GM12875 (cell line): ENCODE measurements around the gene PARVG.
"Not testable (repeated sequence)": the region's sequence is repeated elsewhere in the genome, so short reads cannot be mapped to it uniquely, and the experiment has no call there.

ENCODE experiments used
- H3K4me3 ChIP-seq: one replicate; pipeline ENCODE4 v1.5.1; 2011; ENCODE audit warnings: low read depth, low read length, control low read depth
- TF ChIP-seq, protein P1 (sequence below): IDR thresholded peaks from 2 replicates; pipeline ENCODE4 v1.5.1; 2011; ENCODE audit warnings: low read depth, mild to moderate bottlenecking, control low read depth, inconsistent platforms, low read length, moderate library complexity, borderline replicate concordance; ENCODE audit not compliant: insufficient read depth

Gene PARVG

GRCh38 chr22:44229331-44229730 lies 48.6 kb downstream of the PARVG start:
- no peak overlapping the region for H3K4me3 ChIP-seq
- TF ChIP-seq, protein P1, sequence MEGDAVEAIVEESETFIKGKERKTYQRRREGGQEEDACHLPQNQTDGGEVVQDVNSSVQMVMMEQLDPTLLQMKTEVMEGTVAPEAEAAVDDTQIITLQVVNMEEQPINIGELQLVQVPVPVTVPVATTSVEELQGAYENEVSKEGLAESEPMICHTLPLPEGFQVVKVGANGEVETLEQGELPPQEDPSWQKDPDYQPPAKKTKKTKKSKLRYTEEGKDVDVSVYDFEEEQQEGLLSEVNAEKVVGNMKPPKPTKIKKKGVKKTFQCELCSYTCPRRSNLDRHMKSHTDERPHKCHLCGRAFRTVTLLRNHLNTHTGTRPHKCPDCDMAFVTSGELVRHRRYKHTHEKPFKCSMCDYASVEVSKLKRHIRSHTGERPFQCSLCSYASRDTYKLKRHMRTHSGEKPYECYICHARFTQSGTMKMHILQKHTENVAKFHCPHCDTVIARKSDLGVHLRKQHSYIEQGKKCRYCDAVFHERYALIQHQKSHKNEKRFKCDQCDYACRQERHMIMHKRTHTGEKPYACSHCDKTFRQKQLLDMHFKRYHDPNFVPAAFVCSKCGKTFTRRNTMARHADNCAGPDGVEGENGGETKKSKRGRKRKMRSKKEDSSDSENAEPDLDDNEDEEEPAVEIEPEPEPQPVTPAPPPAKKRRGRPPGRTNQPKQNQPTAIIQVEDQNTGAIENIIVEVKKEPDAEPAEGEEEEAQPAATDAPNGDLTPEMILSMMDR, result no peak

DNA sequence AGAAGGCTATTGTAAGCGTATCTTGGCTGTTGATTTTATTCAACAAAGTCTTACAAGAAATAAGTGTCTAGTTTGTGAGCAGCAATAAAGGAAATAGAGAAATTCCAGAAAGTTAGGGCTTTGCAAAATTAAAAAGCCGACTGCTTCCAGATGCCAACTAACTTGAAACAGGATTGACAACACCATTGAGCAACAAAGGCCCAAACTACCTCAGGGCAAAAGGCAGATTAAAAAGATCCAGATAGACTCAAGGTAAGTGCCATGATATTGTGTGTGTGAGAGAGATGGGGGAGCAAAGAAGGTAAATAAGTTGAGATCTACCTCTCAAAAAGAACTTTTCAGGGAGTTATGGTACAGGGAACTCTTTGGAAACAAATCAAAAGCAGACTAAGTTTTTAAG lies 49.1 kb downstream of the PARVG start:
- H3K4me3 ChIP-seq, result no peak overlapping the region
- TF ChIP-seq, protein P1, result no peak

DNA sequence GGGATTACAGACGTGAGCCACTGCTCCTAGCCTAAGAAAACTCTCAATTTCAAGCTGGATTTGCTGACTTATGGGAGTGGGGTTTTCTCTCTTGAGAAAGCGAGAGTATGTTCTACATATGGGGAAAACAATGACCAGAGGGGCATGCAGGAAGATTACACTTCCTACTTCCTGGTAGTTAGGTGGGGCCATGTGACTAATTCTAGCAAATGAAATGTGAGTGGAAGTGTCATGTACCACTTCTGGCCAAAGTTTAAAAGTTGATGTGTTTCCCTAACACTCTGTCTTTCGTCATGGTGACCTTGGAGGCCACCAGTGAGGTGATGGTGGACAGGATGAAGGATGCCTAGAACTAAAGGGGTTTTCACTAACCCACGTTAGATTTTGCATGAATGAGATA lies 50.5 kb downstream of the PARVG start:
- TF ChIP-seq, protein P1, result no peak
- no peak overlapping the region for H3K4me3 ChIP-seq

- H3K4me3 ChIP-seq, result not testable (repeated sequence)
Measured at GRCh38 chr22:44234372-44234771, 53.6 kb downstream of the PARVG start.

GRCh38 chr22:44237290-44237689 lies 56.6 kb downstream of the PARVG start:
- no peak overlapping the region for H3K4me3 ChIP-seq

DNA sequence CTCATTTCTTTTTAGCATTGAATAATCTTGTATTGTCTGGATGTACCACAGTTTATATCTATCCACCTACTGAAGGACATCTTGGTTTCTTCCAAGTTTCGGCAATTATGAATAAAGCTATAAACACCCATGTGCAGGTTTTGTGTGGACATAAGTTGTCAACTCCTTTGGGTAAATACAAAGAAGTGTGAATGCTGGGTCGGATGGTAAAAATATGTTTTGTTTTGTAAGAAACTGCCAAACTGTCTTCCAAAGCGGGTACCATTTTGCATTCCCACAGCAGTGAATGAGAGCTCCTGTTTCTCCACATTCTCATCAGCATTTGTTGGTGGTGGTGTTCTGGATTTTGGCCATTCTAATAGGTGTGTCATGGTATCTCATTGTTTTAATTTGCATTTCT lies 60.4 kb downstream of the PARVG start:
- not testable (repeated sequence) for H3K4me3 ChIP-seq

More at GRCh38 chr22:44237290-44237689, 56.6 kb downstream of the PARVG start:
- TF ChIP-seq, protein P1, result no peak

GRCh38 chr22:44242946-44243724 lies 62.4 kb downstream of the PARVG start:
- H3K4me3 ChIP-seq, result no peak overlapping the region
- TF ChIP-seq, protein P1, result no peak

GRCh38 chr22:44243761-44244160 lies 63.0 kb downstream of the PARVG start:
- H3K4me3 ChIP-seq, result no peak overlapping the region
- TF ChIP-seq, protein P1, result no peak
